Loucy (cell line): ENCODE data around the gene SPCS2.

Source experiments
- H2AFZ ChIP-seq: fragments of 200-600 bp; sonication (generic); 2 replicates; pipeline ENCODE4 v1.6.0; 2016; ENCODE audit warnings: antibody characterized with exemption, mild to moderate bottlenecking, low read length, moderate library complexity
- H3F3A ChIP-seq: fragments of 200-600 bp; 2 replicates; pipeline ENCODE4 v1.6.0; 2016; ENCODE audit warnings: antibody characterized with exemption, low read depth, mild to moderate bottlenecking
- H3K27me3 ChIP-seq: fragments of 200-600 bp; sonication (generic); 2 replicates; pipeline ENCODE4 v1.6.1; 2014; ENCODE audit warnings: low read length, mild to moderate bottlenecking; ENCODE audit not compliant: insufficient read depth, poor library complexity, severe bottlenecking
- H3K36me3 ChIP-seq: fragments of 200-600 bp; sonication (generic); 2 replicates; pipeline ENCODE4 v1.6.1; 2016; ENCODE audit warnings: low read length; ENCODE audit not compliant: insufficient read depth
- H3K4me1 ChIP-seq: fragments of 200-600 bp; sonication (generic); 2 replicates; pipeline ENCODE4 v1.5.1; 2014; ENCODE audit warnings: low read length, mild to moderate bottlenecking; ENCODE audit not compliant: insufficient read depth, poor library complexity, severe bottlenecking
- H3K4me2 ChIP-seq: fragments of 200-600 bp; sonication (generic); 2 replicates; pipeline ENCODE4 v1.6.0; 2014; ENCODE audit warnings: antibody characterized with exemption, low read length, low read depth, mild to moderate bottlenecking; ENCODE audit not compliant: poor library complexity, severe bottlenecking
- H3K4me3 ChIP-seq: fragments of 200-600 bp; sonication (generic); 2 replicates; pipeline ENCODE4 v1.5.1; 2014; ENCODE audit warnings: low read length, mild to moderate bottlenecking, mixed read lengths; ENCODE audit not compliant: poor library complexity, severe bottlenecking
- H3K79me2 ChIP-seq: fragments of 200-600 bp; sonication (generic); 2 replicates; pipeline ENCODE4 v1.6.1; 2014; ENCODE audit warnings: low read length; ENCODE audit not compliant: insufficient read depth
- H3K9ac ChIP-seq: fragments of 200-600 bp; sonication (generic); 2 replicates; pipeline ENCODE4 v1.6.0; 2014; ENCODE audit warnings: mild to moderate bottlenecking, low read depth, low read length, moderate library complexity; ENCODE audit not compliant: poor library complexity, severe bottlenecking
- H3K9me2 ChIP-seq: fragments of 200-600 bp; sonication (generic); replicated peaks from 2 replicates; pipeline ENCODE4 v1.6.1; 2016; ENCODE audit warnings: low read depth, low read length, mixed read lengths
- H3K9me3 ChIP-seq: fragments of 200-600 bp; sonication (generic); 2 replicates; pipeline ENCODE4 v1.6.1; 2014; ENCODE audit warnings: mild to moderate bottlenecking, antibody characterized with exemption, low read length, low read depth; ENCODE audit not compliant: insufficient read depth
- H4K20me1 ChIP-seq: fragments of 200-600 bp; sonication (generic); 2 replicates; pipeline ENCODE4 v1.6.0; 2014; ENCODE audit warnings: antibody characterized with exemption, low read length, mild to moderate bottlenecking; ENCODE audit not compliant: insufficient read depth, poor library complexity, severe bottlenecking
- EZH2phosphoT487 ChIP-seq: fragments of 200-600 bp; IDR thresholded peaks from 2 replicates; pipeline ENCODE4 v1.6.1; 2018; ENCODE audit warnings: antibody characterized with exemption, mild to moderate bottlenecking, moderate library complexity, borderline replicate concordance
- TF ChIP-seq, protein P1 (sequence below): fragments of 200-600 bp; sonication (generic); conservative IDR thresholded peaks from 2 replicates; pipeline ENCODE4 v1.5.1; 2014; ENCODE audit warnings: mild to moderate bottlenecking, antibody characterized with exemption, low read length

Gene SPCS2

GRCh38 chr11:75002516-75002915 is 53.5 kb downstream of the SPCS2 start:
- no peak overlapping the region for H2AFZ ChIP-seq
- no peak overlapping the region for H3K4me2 ChIP-seq
- no peaks in the 10 kb centered on the region for H4K20me1 ChIP-seq
- no peaks in the 10 kb centered on the region for H3K27me3 ChIP-seq
- H3K4me3 ChIP-seq = no peak overlapping the region
- no peak overlapping the region for H3K9ac ChIP-seq
- no peaks in the 10 kb centered on the region for H3K9me3 ChIP-seq
- no peaks in the 10 kb centered on the region for H3K79me2 ChIP-seq
- H3F3A ChIP-seq = no peaks in the 10 kb centered on the region
- no peaks in the 10 kb centered on the region for H3K4me1 ChIP-seq
- peaks cover 27% of the 10 kb centered on the region; the same call in 1 of the 2 replicates for H3K36me3 ChIP-seq
- TF ChIP-seq, protein P1, sequence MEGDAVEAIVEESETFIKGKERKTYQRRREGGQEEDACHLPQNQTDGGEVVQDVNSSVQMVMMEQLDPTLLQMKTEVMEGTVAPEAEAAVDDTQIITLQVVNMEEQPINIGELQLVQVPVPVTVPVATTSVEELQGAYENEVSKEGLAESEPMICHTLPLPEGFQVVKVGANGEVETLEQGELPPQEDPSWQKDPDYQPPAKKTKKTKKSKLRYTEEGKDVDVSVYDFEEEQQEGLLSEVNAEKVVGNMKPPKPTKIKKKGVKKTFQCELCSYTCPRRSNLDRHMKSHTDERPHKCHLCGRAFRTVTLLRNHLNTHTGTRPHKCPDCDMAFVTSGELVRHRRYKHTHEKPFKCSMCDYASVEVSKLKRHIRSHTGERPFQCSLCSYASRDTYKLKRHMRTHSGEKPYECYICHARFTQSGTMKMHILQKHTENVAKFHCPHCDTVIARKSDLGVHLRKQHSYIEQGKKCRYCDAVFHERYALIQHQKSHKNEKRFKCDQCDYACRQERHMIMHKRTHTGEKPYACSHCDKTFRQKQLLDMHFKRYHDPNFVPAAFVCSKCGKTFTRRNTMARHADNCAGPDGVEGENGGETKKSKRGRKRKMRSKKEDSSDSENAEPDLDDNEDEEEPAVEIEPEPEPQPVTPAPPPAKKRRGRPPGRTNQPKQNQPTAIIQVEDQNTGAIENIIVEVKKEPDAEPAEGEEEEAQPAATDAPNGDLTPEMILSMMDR = no peak
- no peak for TF ChIP-seq EZH2phosphoT487
- no peaks in the 10 kb centered on the region for H3K9me2 ChIP-seq

DNA sequence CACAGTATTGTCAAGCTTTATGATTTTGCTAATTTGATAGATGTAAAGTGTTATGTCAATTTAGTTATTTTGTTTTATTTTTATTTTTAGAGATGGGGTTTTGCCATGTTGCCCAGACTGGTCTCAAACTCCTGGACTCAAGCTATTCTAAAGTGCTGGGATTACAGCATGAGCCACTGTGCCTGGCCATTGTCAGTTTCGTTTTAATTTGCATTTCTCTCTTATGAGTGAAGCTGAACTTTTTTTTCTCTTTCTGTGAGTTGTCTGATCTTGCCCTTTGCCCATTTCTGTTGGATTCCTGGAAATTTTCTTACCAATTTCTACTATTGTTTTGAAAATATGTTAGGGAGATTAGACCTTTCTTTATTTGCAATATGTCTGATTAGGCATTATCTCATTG is 55.1 kb downstream of the SPCS2 start:
- H3K4me1 ChIP-seq = no peaks in the 10 kb centered on the region
- H3K4me2 ChIP-seq = no peak overlapping the region
- H3K9me2 ChIP-seq = no peaks in the 10 kb centered on the region
- H2AFZ ChIP-seq = no peak overlapping the region
- no peak for TF ChIP-seq EZH2phosphoT487
- TF ChIP-seq, protein P1 = no peak
- no peak overlapping the region for H3K9ac ChIP-seq
- H4K20me1 ChIP-seq = no peaks in the 10 kb centered on the region
- no peaks in the 10 kb centered on the region for H3K79me2 ChIP-seq
- H3K9me3 ChIP-seq = no peaks in the 10 kb centered on the region
- H3F3A ChIP-seq = no peaks in the 10 kb centered on the region
- H3K27me3 ChIP-seq = no peaks in the 10 kb centered on the region
- H3K4me3 ChIP-seq = no peak overlapping the region
- H3K36me3 ChIP-seq = peaks cover 35% of the 10 kb centered on the region; the same call in 1 of the 2 replicates

DNA sequence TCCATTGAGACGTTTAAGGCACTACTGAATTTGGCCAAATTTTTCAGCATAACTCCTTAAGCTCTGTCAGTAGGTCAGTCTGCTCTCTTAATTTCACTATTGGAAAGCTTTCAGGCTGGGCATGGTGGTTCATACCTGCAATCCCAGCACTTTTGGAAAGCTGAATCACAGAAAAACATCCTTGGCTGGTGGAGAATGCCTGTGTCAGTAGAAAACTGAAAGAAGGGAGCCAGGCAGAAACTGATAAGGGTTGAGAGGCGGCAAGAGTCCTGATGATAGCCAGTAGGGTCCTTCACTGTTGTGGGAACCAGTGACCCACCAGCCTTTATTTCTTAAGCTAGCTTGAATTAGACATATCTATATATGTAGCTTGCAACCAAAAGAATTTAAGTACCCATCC is 62.3 kb downstream of the SPCS2 start:
- Histone ChIP-seq H4K20me1 (no peaks in the 10 kb centered on the region), H3K27me3 (no peaks in the 10 kb centered on the region), H3K9ac (no peak overlapping the region), H3K4me1 (no peaks in the 10 kb centered on the region), H3K4me3 (no peak overlapping the region), H3K36me3 (peaks cover 35% of the 10 kb centered on the region; the same call in 1 of the 2 replicates), H3K9me2 (no peaks in the 10 kb centered on the region), H3F3A (no peaks in the 10 kb centered on the region), H3K9me3 (no peaks in the 10 kb centered on the region), H2AFZ (no peak overlapping the region), H3K4me2 (no peak overlapping the region), H3K79me2 (no peaks in the 10 kb centered on the region)
- TF ChIP-seq, protein P1 = no peak
- no peak for TF ChIP-seq EZH2phosphoT487
